NT2/D1 (cell line): Measurements from ENCODE around the gene SPATA2L.

ENCODE experiments used
- SUZ12 ChIP-seq: IDR thresholded peaks from 2 replicates; pipeline ENCODE4 v1.6.1; 2011; ENCODE audit not compliant: insufficient read length, insufficient read depth; ENCODE audit errors: extremely low read depth
- YY1 ChIP-seq: IDR thresholded peaks from 2 replicates; pipeline ENCODE4 v1.6.1; 2011; ENCODE audit not compliant: insufficient read length, insufficient read depth
- ZNF274 ChIP-seq: IDR thresholded peaks from 2 replicates; pipeline ENCODE4 v1.6.1; 2011; ENCODE audit warnings: mild to moderate bottlenecking, low read depth, low read length

DNA sequence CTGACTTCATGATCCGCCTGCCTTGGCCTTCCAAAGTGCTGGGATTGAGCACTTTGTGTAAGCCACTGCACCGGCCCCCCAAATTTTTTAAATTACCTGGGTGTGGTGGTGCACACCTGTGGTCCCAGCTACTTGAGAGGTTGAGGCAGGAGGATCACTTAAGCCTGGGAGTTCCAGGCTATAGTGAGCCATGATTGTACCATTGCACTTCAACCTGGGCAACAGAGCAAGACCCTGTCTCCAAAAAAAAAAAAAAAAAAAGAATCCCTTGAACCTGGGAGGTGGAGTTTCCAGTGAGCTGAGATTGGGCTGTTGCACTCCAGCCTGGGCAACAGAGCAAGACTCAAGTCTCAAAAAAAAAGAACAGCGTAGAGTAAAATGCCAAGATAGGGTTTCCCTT is 35.0 kb upstream of the SPATA2L start:
- TF ChIP-seq SUZ12 (no peak), YY1 (no peak), ZNF274 (no peak)
